ENCODE results near the gene UBAC2. TPM values are rescaled to one million over a fixed set of nuclear protein-coding genes. Genes with fewer than 3 reads are reported as not detected.
"Not testable (repeated sequence)": the region's sequence is repeated elsewhere in the genome, so short reads cannot be mapped to it uniquely, and the experiment has no call there.

The UBAC2 gene
- polyA plus RNA-seq, 6 donors from 2014 or later, result 107 to 132 (median 115) TPM

GRCh38 chr13:99409461-99410083 lies 208.9 kb downstream of the UBAC2 start:
- H3K27ac Mint-ChIP-seq, result peak overlapping the region in 1 of 6 donors; percentile 70
- ATAC-seq (ENCODE audit: low read depth in 2 of 2); DNase-seq; H3K4me3 Mint-ChIP-seq; H3K9me3 Mint-ChIP-seq; H3K36me3 Mint-ChIP-seq; H3K27me3 Mint-ChIP-seq: not testable (repeated sequence)
- H3K4me1 Mint-ChIP-seq, result peaks cover 12 to 22% (median 12%) of the 10 kb centered on the region in 3 donors

- not testable (repeated sequence) for ATAC-seq (ENCODE audit: low read depth in 2 of 2); H3K36me3 Mint-ChIP-seq; DNase-seq; H3K4me3 Mint-ChIP-seq; H3K9me3 Mint-ChIP-seq; H3K27me3 Mint-ChIP-seq; H3K27ac Mint-ChIP-seq
- peaks cover 9 to 19% (median 12%) of the 10 kb centered on the region in 3 donors for H3K4me1 Mint-ChIP-seq
These were observed 210.2 kb downstream of the UBAC2 start for GRCh38 chr13:99410646-99411475.

DNA sequence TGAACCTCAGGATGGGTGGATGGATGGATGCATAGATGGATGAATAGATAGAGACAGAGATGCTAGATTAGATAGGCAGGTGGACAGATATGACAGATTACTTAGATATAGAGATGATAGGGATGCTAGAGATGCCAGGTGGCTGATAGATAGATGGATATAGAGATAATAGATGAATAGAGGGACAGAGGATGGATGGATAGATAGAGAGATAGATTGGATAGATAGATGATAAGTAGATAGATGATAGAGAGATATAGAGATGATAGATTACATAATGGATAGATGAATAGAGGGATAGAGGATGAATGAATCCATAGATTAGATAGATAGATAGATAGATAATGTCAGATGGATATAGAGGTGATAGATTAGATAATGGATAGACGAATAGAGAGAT lies 212.2 kb downstream of the UBAC2 start:
- DNase-seq (no peak), ATAC-seq (ENCODE audit: low read depth in 2 of 2) (no peak)
- peaks cover 3 to 16% (median 7%) of the 10 kb centered on the region in 3 donors for H3K4me1 Mint-ChIP-seq
- no peak overlapping the region for H3K4me3 Mint-ChIP-seq
- H3K9me3 Mint-ChIP-seq, result peaks cover 0 to 4% (median 0%) of the 10 kb centered on the region in 7 donors
- H3K27me3 Mint-ChIP-seq, result no peaks in the 10 kb centered on the region
- H3K36me3 Mint-ChIP-seq, result no peaks in the 10 kb centered on the region
- H3K27ac Mint-ChIP-seq, result no peak overlapping the region

DNA sequence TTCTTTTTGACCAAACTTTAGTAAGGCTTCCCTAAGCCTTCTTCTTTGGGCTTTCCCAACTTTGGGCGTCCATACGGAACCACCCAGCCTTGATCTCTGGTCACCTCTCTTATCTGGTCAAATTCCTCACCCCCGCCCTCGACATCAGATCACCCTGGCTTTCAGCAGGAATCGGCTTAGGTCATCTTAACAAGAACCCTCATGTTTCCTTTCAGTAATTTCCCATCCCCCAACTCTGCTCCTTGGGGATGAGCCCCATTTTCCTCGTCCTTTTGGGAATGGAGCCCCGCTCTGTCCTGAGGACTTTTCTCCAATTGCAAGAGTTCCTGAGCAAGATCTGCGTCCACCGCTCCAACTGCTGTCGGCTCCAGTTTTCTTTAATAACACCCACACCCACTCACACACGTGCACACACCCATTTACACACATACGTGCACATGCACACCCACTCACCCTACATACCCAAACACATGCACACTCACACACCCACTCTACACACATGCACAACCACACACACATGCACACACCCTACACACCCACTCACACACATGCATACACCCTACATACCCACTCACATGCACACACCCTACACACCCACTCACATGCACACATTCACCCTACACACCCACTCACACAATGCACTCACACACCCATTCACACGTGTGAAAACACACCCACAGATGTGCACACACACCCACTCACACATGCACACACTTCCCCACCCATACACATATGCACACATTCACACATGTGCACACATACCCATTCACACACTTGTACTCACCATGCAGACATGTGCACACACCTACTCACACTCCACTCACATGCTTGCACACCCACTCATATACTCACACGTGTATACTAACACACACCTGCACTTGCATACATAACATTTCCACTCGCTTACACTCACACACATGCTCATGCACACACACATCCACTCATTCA lies 213.7 kb downstream of the UBAC2 start:
- Mint-ChIP-seq H3K36me3 (no peaks in the 10 kb centered on the region), H3K9me3 (peaks cover 0 to 4% (median 0%) of the 10 kb centered on the region in 7 donors), H3K27me3 (no peaks in the 10 kb centered on the region), H3K4me3 (no peak overlapping the region), H3K4me1 (peaks cover 3 to 29% (median 7%) of the 10 kb centered on the region in 3 donors), H3K27ac (no peak overlapping the region)
- ATAC-seq (ENCODE audit: low read depth in 2 of 2), result no peak
- DNase-seq, result no peak

DNA sequence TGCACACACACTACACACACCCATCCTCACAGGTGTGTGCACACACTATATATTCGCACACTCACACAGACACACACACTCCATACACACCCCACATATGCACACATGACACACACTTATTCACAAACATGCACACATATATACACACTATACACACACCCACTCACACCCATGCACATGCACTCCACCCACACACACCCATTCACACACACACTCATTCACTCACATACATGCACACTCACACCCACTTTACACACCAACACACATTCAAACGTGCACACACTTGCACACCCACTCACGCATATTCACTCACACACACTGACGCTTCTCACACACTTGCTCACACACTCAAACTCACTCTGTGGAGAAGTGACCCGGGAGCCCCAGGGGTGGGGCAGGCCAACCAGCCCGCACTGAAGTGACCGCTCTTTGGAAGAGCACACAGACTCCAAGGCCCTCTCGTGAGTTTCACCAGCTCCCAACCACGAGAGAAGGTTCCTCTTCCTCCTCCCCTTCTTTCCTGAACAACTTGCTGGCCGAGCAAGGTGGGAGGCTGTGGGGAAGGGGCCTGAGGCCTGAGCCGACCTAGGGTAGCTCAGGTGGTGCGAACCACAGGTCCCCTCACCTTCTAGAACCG lies 214.5 kb downstream of the UBAC2 start:
- no peak for ATAC-seq (ENCODE audit: low read depth in 2 of 2)
- Mint-ChIP-seq H3K9me3 (peaks cover 0 to 4% (median 0%) of the 10 kb centered on the region in 7 donors), H3K4me1 (peaks cover 6 to 34% (median 14%) of the 10 kb centered on the region in 3 donors), H3K27ac (no peak overlapping the region), H3K4me3 (no peak overlapping the region), H3K27me3 (no peaks in the 10 kb centered on the region), H3K36me3 (no peaks in the 10 kb centered on the region)
- DNase-seq, result no peak

GRCh38 chr13:99415851-99416331 lies 215.2 kb downstream of the UBAC2 start:
- H3K9me3 Mint-ChIP-seq, result peaks cover 0 to 4% (median 0%) of the 10 kb centered on the region in 7 donors
- no peaks in the 10 kb centered on the region for H3K36me3 Mint-ChIP-seq
- ATAC-seq (ENCODE audit: low read depth in 2 of 2), result no peak
- no peak overlapping the region for H3K4me3 Mint-ChIP-seq
- no peak for DNase-seq
- H3K27me3 Mint-ChIP-seq, result no peaks in the 10 kb centered on the region
- H3K4me1 Mint-ChIP-seq, result peaks cover 14 to 42% (median 21%) of the 10 kb centered on the region in 3 donors
- H3K27ac Mint-ChIP-seq, result no peak overlapping the region

GRCh38 chr13:99416411-99417121 lies 215.9 kb downstream of the UBAC2 start:
- no peaks in the 10 kb centered on the region for H3K36me3 Mint-ChIP-seq
- DNase-seq (no peak), ATAC-seq (ENCODE audit: low read depth in 2 of 2) (no peak)
- peaks cover 0 to 4% (median 0%) of the 10 kb centered on the region in 7 donors for H3K9me3 Mint-ChIP-seq
- H3K27ac Mint-ChIP-seq, result peak overlapping the region in 2 of 6 donors; percentile 20 to 43
- H3K4me3 Mint-ChIP-seq, result peak overlapping the region in 2 of 8 donors; percentile 17
- H3K27me3 Mint-ChIP-seq, result no peaks in the 10 kb centered on the region
- peaks cover 19 to 49% (median 28%) of the 10 kb centered on the region in 3 donors for H3K4me1 Mint-ChIP-seq

- H3K9me3 Mint-ChIP-seq, result no peaks in the 10 kb centered on the region
- no peaks in the 10 kb centered on the region for H3K27me3 Mint-ChIP-seq
- no peak for ATAC-seq (ENCODE audit: low read depth in 2 of 2)
- H3K4me1 Mint-ChIP-seq, result peaks cover 28 to 58% (median 37%) of the 10 kb centered on the region in 3 donors
- no peaks in the 10 kb centered on the region for H3K36me3 Mint-ChIP-seq
- H3K4me3 Mint-ChIP-seq, result peak overlapping the region in 5 of 8 donors; percentile 14 to 57 (median 30)
- peak overlapping the region in 5 of 6 donors; percentile 20 to 79 (median 73) for H3K27ac Mint-ChIP-seq
- DNase-seq, result no peak
These were observed 216.8 kb downstream of the UBAC2 start for GRCh38 chr13:99417201-99418102.

DNA sequence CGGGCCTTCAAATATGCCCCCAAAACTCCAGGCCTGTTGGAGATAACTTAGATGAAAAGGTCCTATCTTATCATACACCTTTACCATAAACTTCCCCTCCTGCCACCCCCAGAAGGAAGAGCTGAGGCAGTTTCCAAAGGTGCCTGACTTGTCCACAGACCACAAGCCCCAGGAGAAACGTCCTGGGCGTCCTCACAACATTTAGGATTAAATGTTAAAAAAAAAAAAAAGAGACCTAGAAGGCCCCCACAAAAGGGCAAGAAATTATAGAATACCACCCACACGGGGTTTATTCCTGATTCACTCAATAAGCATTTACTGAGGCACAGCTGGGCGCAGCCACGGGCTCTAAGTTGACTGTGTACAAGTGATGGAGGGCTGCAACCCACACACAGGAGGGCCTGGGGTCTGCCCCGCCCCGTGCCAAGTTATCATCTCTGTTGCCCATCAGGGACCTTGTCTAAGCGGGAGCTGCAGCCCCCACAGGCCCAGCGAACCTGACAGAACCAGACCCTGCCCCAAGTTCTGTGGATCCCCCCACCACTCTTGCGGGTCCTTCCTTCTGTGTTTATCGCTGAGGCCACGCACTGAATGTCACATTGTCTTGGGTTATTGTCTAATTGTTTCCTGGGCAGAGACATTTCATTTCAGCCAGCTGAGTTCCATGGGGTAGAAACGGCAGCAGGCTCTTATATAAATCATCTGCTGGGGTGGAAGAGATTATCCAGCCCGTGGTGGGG lies 217.6 kb downstream of the UBAC2 start:
- no peaks in the 10 kb centered on the region for H3K27me3 Mint-ChIP-seq
- H3K9me3 Mint-ChIP-seq, result no peaks in the 10 kb centered on the region
- ATAC-seq (ENCODE audit: low read depth in 2 of 2), result no peak
- H3K27ac Mint-ChIP-seq, result peak overlapping the region in 5 of 6 donors; percentile 24 to 99 (median 73)
- peak overlapping the region in 1 of 8 donors; percentile 64 for H3K4me3 Mint-ChIP-seq
- no peaks in the 10 kb centered on the region for H3K36me3 Mint-ChIP-seq
- no peak for DNase-seq
- peaks cover 33 to 66% (median 45%) of the 10 kb centered on the region in 3 donors for H3K4me1 Mint-ChIP-seq

- peak overlapping the region in 4 of 6 donors; percentile 62 to 99 (median 82) for H3K27ac Mint-ChIP-seq
- H3K4me3 Mint-ChIP-seq, result peak overlapping the region in 2 of 8 donors; percentile 4 to 64
- no peaks in the 10 kb centered on the region for H3K36me3 Mint-ChIP-seq
- no peaks in the 10 kb centered on the region for H3K27me3 Mint-ChIP-seq
- ATAC-seq (ENCODE audit: low read depth in 2 of 2) (no peak), DNase-seq (no peak)
- peaks cover 37 to 71% (median 50%) of the 10 kb centered on the region in 3 donors for H3K4me1 Mint-ChIP-seq
- H3K9me3 Mint-ChIP-seq, result no peaks in the 10 kb centered on the region
These were observed 218.1 kb downstream of the UBAC2 start for GRCh38 chr13:99418843-99419140.

Data from naive B cell (primary cell).